Sigmoid colon (tissue), 7 donors: Measurements from ENCODE around the gene OR10G7. TPM values are rescaled to one million over a fixed set of nuclear protein-coding genes. Genes with fewer than 3 reads are reported as not detected.
"Not testable (repeated sequence)": the region's sequence is repeated elsewhere in the genome, so short reads cannot be mapped to it uniquely, and the experiment has no call there.

ENCODE experiments used
- DNase-seq: peaks from one replicate; pipeline ENCODE4 v3.0.0-alpha.2; 2019
- H3K27ac ChIP-seq, 4 donors: fragments of 200-600 bp; sonication (generic); one replicate each; pipeline ENCODE4 v1.5.1; 2016 to 2019; ENCODE audit warnings: mild to moderate bottlenecking in 1 of 4
- H3K27me3 ChIP-seq, 3 donors: fragments of 200-600 bp; sonication (generic); one replicate each; pipeline ENCODE4 v1.5.1; 2019; ENCODE audit warnings: mild to moderate bottlenecking in 1 of 3
- H3K36me3 ChIP-seq, 4 donors: fragments of 200-600 bp; sonication (generic); one replicate each; pipeline ENCODE4 v1.5.1; 2016 to 2019
- H3K4me1 ChIP-seq, 4 donors: fragments of 200-600 bp; sonication (generic); one replicate each; pipeline ENCODE4 v1.5.1; 2017 to 2019
- H3K4me3 ChIP-seq, 4 donors: fragments of 200-600 bp; sonication (generic); one replicate each; pipeline ENCODE4 v1.5.1; 2017 to 2019; ENCODE audit warnings: mild to moderate bottlenecking in 2 of 4, moderate library complexity in 1 of 4
- H3K9me3 ChIP-seq, 4 donors: fragments of 200-600 bp in 3 of 4; sonication (generic) in 3 of 4; one replicate each; pipeline versions ENCODE4 v1.5.1 to v1.6.1; 2013 to 2019
- CTCF ChIP-seq, 4 experiments: fragments of 450-650 bp in 3 of 4; fragments of 200-600 bp in 1 of 4; IDR thresholded peaks; one replicate each; pipeline ENCODE4 v1.5.1; 2016 to 2019; ENCODE audit warnings: antibody characterized with exemption in 4 of 4, mild to moderate bottlenecking in 3 of 4, moderate library complexity in 2 of 4
- EP300 ChIP-seq, 4 donors: sonication (generic); formaldehyde crosslinking; IDR thresholded peaks; one replicate each; pipeline ENCODE4 v1.6.1; 2017; ENCODE audit warnings: antibody characterized with exemption in 4 of 4
- POLR2A ChIP-seq, 2 donors: fragments of 450-650 bp; IDR thresholded peaks; one replicate each; pipeline ENCODE4 v1.6.1; 2016; ENCODE audit warnings: antibody characterized with exemption in 2 of 2, mild to moderate bottlenecking in 2 of 2, moderate library complexity in 2 of 2
- POLR2AphosphoS5 ChIP-seq, 4 donors: sonication (generic); formaldehyde crosslinking; IDR thresholded peaks; one replicate each; pipeline ENCODE4 v1.6.1; 2017; ENCODE audit warnings: antibody characterized with exemption in 4 of 4
- WGBS, 2 donors: extraction: QIAGEN DNeasy Blood & Tissue Kit; methylation state at CpG; one replicate each; pipeline ENCODE4 v1.1.7; 2013; 5-methylcytosine and 5-hydroxymethylcytosine counted together
- intact Hi-C: fragments of 100-400 bp; cut with DNase I; formaldehyde crosslinking; loops from one replicate; pipeline ENCODE4 v1.15.1; 2023
- polyA plus RNA-seq, 3 donors: library from polyadenylated mRNA; stranded (reverse); fragments of 200-250 nt; gene quantifications; one replicate each; pipeline ENCODE4 v1.2.3, GENCODE V29; 2013
- total RNA-seq, 4 donors: library from RNA; depleted of rRNA; stranded (reverse); fragments of >200 nt; gene quantifications; one replicate each; pipeline ENCODE4 v1.1.0, GENCODE V29; 2016
- donor health status: healthy with polysubstance abuse.
- donor health status: Bipolar disorder and iron deficiency.
- donor health status: healthy.

The OR10G7 gene
- total and polyA plus RNA-seq, 7 donors = not detected

GRCh38 chr11:124026498-124026897, 14.6 kb downstream of the OR10G7 start, which contains the start of gene OR10G8:
Gene OR10G8, plus strand, starts transcription at chr11:124026798. Its CDS starts 2,825 bp downstream, at chr11:124029623.
- H3K4me3 ChIP-seq = no peak within 1 kb of the TSS
- WGBS, 2 donors = 76 to 83% methylated on average over 2 of the region's 2 CpGs
- no peaks in the 10 kb centered on the region for H3K27me3 ChIP-seq
- no peak within 1 kb of the TSS for H3K27ac ChIP-seq
- intact Hi-C loops = no loop called here
- H3K4me1 ChIP-seq = no peaks in the 10 kb centered on the region
- no peaks in the 10 kb centered on the region for H3K9me3 ChIP-seq
- no peak for TF ChIP-seq EP300 (IDR thresholded peaks at IDR 0.05)
- TF ChIP-seq POLR2AphosphoS5 (IDR thresholded peaks at IDR 0.05) = no peak
- no peak for TF ChIP-seq POLR2A (IDR thresholded peaks at IDR 0.05)
- no peak for TF ChIP-seq CTCF (IDR thresholded peaks at IDR 0.05)
- no peak for DNase-seq
- H3K36me3 ChIP-seq = no peaks in the 10 kb centered on the region

- DNase-seq, H3K36me3 ChIP-seq, H3K27ac ChIP-seq, intact Hi-C loops, H3K9me3 ChIP-seq, H3K27me3 ChIP-seq, H3K4me3 ChIP-seq, H3K4me1 ChIP-seq: not testable (repeated sequence)
- 87 to 88% methylated on average over 7 of the region's 9 CpGs for WGBS, 2 donors
Observed at GRCh38 chr11:124015837-124016236, 25.3 kb downstream of the OR10G7 start.

- Histone ChIP-seq H3K4me1 (no peaks in the 10 kb centered on the region), H3K36me3 (no peaks in the 10 kb centered on the region), H3K27ac (no peak within 1 kb of the TSS), H3K27me3 (no peaks in the 10 kb centered on the region), H3K4me3 (no peak within 1 kb of the TSS), H3K9me3 (no peaks in the 10 kb centered on the region)
- intact Hi-C loops = no loop called here
- 85 to 89% methylated on average over 2 of the region's 2 CpGs for WGBS, 2 donors
- no peak for TF ChIP-seq POLR2AphosphoS5 (IDR thresholded peaks at IDR 0.05)
- DNase-seq = no peak
Observed at GRCh38 chr11:124012697-124013096, 28.4 kb downstream of the OR10G7 start, which contains the start of gene OR10G4. Gene OR10G4, plus strand, starts transcription at chr11:124012997. Its CDS starts 2,578 bp downstream, at chr11:124015575.

GRCh38 chr11:123995119-123995518, 46.0 kb downstream of the OR10G7 start, which contains the start of gene OR10G6:
Gene OR10G6, minus strand, starts transcription at chr11:123995161. Its CDS starts 0 bp downstream, at chr11:123995161.
- no peak for TF ChIP-seq POLR2A (IDR thresholded peaks at IDR 0.05)
- no peak for TF ChIP-seq CTCF (IDR thresholded peaks at IDR 0.05)
- TF ChIP-seq EP300 (IDR thresholded peaks at IDR 0.05) = no peak
- TF ChIP-seq POLR2AphosphoS5 (IDR thresholded peaks at IDR 0.05) = no peak
- intact Hi-C loops = no loop called here
- Histone ChIP-seq H3K27ac (no peak within 1 kb of the TSS), H3K27me3 (no peaks in the 10 kb centered on the region), H3K4me3 (no peak within 1 kb of the TSS), H3K4me1 (peaks cover 0 to 4% (median 2%) of the 10 kb centered on the region in 4 donors), H3K9me3 (no peaks in the 10 kb centered on the region), H3K36me3 (no peaks in the 10 kb centered on the region)
- no peak for DNase-seq
- 83 to 92% methylated on average over 1 of the region's 1 CpG for WGBS, 2 donors

Other genes with a start within 250 kb of the OR10G7 start
- not detected for gene OR6M1, start 235.0 kb downstream of the OR10G7 start, total RNA-seq
- gene OR6M1, start 235.0 kb downstream of the OR10G7 start, polyA plus RNA-seq = not detected
- not detected for gene TMEM225, start 155.7 kb downstream of the OR10G7 start, total RNA-seq
- gene TMEM225, start 155.7 kb downstream of the OR10G7 start, polyA plus RNA-seq = not detected
- not detected for gene OR8D4, start 139.2 kb downstream of the OR10G7 start, total RNA-seq
- under 1 TPM in 1 of 3 donors, not detected in 2; 0.03 TPM for gene OR8D4, start 139.2 kb downstream of the OR10G7 start, polyA plus RNA-seq
- not detected for gene OR4D5, start 101.7 kb downstream of the OR10G7 start, total RNA-seq
- not detected for gene OR4D5, start 101.7 kb downstream of the OR10G7 start, polyA plus RNA-seq
- gene OR6T1, start 97.5 kb downstream of the OR10G7 start, total RNA-seq = not detected
- not detected for gene OR6T1, start 97.5 kb downstream of the OR10G7 start, polyA plus RNA-seq
- gene OR10S1, start 63.5 kb downstream of the OR10G7 start, total RNA-seq = not detected
- not detected for gene OR10S1, start 63.5 kb downstream of the OR10G7 start, polyA plus RNA-seq
- not detected for gene OR10G6, start 46.2 kb downstream of the OR10G7 start, total RNA-seq
- gene OR10G6, start 46.2 kb downstream of the OR10G7 start, polyA plus RNA-seq = not detected
- gene OR10G4, start 28.3 kb downstream of the OR10G7 start, total RNA-seq = under 1 TPM in 1 of 4 donors, not detected in 3; 0.71 TPM
- gene OR10G4, start 28.3 kb downstream of the OR10G7 start, polyA plus RNA-seq = under 1 TPM in 1 of 3 donors, not detected in 2; 0.03 TPM
- not detected for gene OR10G9, start 18.3 kb downstream of the OR10G7 start, total RNA-seq
- not detected for gene OR10G9, start 18.3 kb downstream of the OR10G7 start, polyA plus RNA-seq
- not detected for gene OR10G8, start 14.5 kb downstream of the OR10G7 start, total RNA-seq
- gene OR10G8, start 14.5 kb downstream of the OR10G7 start, polyA plus RNA-seq = not detected
- 10 to 100 TPM; 14.2 to 16.6 (median 14.6) TPM for gene VWA5A, start 74.1 kb upstream of the OR10G7 start, total RNA-seq
- gene VWA5A, start 74.1 kb upstream of the OR10G7 start, polyA plus RNA-seq = 10 to 100 TPM; 31.0 to 43.8 (median 34.0) TPM
- not detected for gene OR10D3, start 142.0 kb upstream of the OR10G7 start, total RNA-seq
- gene OR10D3, start 142.0 kb upstream of the OR10G7 start, polyA plus RNA-seq = not detected
- gene OR8G1, start 199.8 kb upstream of the OR10G7 start, total RNA-seq = not detected
- not detected for gene OR8G1, start 199.8 kb upstream of the OR10G7 start, polyA plus RNA-seq
- not detected for gene OR8G5, start 215.1 kb upstream of the OR10G7 start, total RNA-seq
- under 1 TPM in 1 of 3 donors, not detected in 2; 0.10 TPM for gene OR8G5, start 215.1 kb upstream of the OR10G7 start, polyA plus RNA-seq